Measurements from ENCODE around the gene CCDC197.

CCDC197 gene

GRCh38 chr14:94027566-94028449 is 30.7 kb downstream of the CCDC197 start:
- DNase-seq, result no peak

DNA sequence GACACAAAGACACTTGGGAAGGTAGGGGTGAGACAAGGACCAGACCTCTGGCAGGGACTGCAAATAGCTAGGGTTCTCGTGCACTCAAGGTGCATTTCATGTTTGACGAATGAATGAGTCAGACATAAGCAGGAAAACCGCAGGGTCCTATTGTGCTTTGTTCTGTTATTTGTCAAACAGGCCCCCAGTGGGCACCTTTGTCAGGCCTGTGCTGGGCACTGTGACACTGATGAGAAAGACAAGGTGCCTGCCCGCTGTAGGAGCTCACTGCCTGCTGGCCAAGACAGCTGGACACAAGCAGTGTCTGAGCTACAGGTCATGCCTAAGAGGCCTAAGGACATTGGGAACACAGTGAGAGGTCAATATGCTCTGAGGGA is 31.3 kb downstream of the CCDC197 start:
- no peak for DNase-seq

DNA sequence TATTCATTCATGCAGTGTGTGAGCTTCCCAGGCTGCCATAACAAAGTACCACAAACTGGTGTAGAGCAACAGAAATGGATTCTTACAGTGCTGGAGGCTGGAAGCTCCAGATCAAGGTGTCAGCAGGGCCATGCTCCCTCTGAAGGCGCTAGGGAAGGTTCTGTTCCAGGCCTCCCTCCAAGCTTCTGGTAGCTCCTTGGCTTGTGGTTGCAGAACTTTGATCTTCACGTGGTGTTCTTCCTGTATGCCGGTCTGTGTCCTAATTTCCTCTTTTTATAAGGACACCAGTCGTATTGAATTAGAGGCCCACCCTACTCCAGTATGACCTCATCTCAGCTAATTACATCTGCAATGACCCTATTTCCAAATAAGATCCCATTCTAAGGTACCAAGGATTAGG is 32.2 kb downstream of the CCDC197 start:
- DNase-seq, result no peak

- no peak for DNase-seq
Measured at GRCh38 chr14:94029671-94030203, 32.6 kb downstream of the CCDC197 start.

DNA sequence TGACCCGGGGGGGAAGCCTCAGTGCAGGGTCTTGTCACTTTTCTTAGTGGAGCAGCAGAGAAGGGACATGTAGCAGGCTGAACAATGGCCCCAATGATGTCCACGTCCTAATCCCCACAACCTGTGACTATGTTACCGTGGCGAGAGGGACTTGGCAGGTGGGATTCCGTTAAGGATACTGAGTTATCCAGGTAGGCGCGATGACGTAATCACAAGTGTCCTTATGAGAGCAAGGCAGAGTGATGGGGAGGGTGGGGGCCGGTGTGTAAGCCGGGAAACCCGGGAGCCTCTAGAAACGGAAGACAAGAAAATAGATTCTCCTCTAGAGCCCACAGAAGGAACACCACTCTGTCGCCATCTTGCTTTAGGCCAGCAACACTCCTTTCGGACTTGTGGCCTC is 33.5 kb downstream of the CCDC197 start:
- DNase-seq, result no peak

GRCh38 chr14:94031161-94031882 is 34.2 kb downstream of the CCDC197 start:
- DNase-seq, result no peak

DNA sequence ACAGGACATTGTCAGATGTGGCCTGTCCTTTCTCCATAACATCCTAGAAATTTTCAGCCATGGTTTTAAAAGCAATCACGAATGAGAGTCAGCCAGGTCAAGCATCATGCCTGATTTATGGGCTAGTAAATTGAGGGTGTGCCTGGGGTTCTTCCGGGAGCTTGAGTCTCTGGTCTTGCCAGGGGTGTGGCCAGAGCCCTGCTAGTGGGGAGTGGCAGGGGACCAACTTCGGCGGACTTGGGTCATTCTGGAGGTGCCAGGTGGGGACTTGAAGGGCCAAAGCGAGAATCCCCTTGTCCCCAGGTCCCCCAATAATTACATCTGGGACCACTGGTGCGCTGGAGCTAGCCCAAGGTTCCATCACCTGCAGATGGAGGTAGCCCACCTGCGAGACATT is 34.8 kb downstream of the CCDC197 start:
- no peak for DNase-seq

GRCh38 chr14:94034886-94035285 is 37.8 kb downstream of the CCDC197 start:
- no peak for DNase-seq

DNA sequence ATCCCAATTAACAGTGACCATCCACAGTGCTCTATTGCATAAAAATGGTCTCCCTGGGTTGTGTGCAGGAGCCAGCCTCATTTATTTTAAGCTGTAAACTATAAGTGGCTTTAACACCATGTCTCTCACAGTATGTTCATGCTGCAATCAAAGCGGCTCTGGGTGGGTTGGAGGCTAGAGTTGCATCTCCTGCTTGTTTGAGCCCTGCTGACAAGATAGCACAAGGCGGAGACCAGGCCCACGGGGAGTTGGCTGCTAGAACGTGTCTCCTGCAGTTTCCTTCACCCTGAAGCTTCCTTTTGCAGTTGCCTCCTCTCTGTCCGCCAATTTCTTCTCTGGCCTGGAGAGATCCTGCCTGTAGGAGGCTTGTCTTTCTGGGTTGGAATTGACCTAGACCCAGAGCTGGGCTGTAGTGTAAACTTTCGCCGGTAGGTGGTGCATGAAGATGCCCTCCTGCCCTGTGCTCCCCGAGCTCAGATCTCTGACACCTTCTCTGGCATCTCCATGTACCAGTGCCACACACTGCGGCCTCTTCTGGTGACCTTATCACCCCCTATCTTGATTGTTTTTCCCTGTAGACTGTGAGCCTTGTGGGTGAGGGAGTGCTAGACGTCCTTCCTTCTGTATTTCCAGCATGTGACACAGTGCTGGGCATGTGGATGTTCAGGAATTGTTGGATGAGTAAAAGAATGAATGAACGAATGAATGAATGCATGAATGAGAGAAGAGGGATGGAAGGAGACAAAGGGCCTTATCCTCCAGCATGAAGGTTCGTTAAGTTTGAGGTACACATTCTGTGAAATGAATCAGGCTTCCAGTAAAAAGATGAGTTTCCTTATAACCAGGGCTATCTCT is 39.4 kb downstream of the CCDC197 start:
- DNase-seq, result peak; percentile 71

DNA sequence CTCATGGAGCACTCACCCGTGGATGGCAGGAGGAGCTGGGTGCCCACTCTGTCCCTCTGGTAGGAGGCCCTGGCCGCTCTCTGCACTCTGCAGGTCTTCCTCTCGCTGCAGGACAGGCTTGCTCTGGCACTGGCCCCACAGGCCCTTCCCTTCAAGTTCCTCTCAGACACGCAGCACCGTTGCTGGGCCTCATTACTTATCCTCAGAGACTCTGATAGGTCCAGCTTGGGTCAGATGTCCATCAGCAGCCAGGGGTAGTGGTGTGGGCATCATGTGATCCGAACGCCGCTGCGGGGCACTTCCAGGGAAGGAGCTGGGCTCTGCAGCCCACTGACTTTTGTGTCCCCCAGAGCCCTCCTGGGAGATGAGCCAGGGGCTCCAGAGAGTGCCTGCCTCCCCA is 40.9 kb downstream of the CCDC197 start:
- DNase-seq, result no peak

GRCh38 chr14:94038510-94038909 is 41.4 kb downstream of the CCDC197 start:
- DNase-seq, result no peak

DNA sequence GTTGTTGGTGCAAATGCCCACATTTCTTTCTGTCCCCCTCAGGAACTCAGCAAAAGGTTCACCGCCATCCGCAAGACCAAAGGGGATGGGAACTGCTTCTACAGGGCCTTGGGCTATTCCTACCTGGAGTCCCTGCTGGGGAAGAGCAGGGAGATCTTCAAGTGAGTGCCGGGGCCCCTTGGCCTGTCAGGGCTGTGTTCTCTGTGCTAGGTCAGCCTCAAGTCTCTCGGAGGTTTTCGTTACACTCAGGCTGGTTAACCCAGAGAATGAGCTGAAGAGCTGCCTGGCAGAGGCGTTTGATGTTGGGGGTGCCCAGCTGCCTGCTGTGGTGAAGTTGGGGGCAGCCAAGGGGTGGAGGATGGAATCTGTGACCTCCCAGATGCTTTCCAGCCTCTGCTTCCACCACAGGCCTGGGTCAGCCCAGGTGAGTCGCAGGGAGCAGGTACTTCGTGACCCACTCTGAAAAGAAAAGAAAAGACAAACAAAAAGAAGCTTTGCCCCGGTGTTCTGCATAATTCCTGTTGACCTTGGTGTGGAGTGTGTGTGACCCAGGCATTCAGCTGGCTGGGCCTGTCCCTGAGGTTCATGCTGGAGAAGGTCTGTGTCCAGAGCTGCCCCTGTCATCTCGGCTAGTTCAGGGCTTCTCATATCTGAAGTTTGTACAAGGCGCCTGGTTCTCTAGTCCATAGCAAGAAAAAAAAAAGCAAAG is 42.0 kb downstream of the CCDC197 start:
- no peak for DNase-seq

DNA sequence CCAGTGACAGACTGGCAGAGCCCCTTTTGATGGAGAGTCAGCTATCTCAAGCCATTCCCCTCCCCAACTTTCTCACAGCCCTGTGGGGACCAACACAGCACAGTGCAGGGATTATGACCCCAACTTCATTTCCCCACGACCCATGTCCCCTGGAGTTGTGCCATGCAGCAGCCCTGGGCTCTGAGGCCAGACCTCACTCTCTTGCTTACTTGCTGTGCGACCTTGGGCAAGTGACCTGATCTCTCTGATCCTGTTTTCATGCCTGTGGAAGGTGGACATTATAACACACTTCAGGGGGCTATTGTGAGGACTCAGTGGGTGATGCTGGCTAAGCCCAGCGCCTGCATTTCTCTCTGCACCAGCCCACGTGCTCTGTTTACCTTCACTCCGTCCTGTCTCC is 43.1 kb downstream of the CCDC197 start:
- DNase-seq, result no peak

DNA sequence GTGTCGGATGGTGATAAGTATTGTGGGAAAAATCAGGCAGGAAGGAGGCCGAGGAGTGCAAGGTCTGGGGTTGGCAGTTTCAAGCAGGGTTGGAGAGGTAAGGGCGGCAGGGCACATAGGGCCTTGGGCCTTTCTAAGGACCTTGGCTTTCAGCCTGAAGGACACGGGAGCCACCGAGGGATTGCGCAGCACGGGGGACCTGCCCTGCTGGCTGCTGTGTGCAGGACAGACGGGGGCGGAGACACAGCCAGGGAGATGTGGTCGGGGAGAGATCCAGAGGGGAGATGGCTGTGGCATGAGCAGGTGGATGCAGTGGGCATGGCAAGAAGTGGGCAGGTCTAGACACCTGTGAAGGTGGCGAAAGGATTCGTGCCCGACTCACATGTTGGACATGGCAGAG is 43.7 kb downstream of the CCDC197 start:
- no peak for DNase-seq

GRCh38 chr14:94041551-94042346 is 44.6 kb downstream of the CCDC197 start:
- no peak for DNase-seq

GRCh38 chr14:94042433-94043091 is 45.5 kb downstream of the CCDC197 start:
- no peak for DNase-seq

GRCh38 chr14:94043111-94043755 is 46.1 kb downstream of the CCDC197 start:
- no peak for DNase-seq

DNA sequence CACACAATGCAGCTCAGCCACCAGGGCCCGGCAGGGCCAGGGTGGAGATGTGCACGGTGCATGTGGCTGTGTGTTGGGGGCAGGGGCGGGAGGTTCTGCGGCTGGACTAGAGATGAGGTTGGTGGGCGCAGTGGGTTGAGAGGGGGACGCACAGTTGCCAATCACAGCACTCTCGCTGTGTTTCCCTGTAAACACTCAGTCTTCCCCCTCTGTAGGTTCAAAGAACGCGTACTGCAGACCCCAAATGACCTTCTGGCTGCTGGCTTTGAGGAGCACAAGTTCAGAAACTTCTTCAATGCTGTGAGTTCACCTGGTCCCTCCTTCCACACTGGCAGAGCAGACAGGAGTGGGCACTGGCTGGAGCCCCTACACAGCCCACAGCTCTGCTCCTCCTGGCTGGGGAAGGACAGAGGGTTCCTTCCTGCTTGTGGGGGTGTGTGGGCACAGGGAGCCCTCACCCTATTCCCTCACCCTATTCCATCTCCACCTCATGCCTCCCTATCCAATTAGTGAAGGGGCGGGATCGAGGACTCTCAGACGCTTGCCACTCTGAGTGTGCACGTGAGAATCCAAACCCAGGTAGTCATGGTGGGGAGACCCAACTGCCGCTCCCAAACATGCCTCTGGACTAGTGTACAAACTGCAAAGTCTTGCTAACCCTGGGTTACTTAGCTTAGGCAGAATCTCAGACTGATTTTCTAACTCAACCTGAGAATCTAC is 46.8 kb downstream of the CCDC197 start:
- no peak for DNase-seq

DNA sequence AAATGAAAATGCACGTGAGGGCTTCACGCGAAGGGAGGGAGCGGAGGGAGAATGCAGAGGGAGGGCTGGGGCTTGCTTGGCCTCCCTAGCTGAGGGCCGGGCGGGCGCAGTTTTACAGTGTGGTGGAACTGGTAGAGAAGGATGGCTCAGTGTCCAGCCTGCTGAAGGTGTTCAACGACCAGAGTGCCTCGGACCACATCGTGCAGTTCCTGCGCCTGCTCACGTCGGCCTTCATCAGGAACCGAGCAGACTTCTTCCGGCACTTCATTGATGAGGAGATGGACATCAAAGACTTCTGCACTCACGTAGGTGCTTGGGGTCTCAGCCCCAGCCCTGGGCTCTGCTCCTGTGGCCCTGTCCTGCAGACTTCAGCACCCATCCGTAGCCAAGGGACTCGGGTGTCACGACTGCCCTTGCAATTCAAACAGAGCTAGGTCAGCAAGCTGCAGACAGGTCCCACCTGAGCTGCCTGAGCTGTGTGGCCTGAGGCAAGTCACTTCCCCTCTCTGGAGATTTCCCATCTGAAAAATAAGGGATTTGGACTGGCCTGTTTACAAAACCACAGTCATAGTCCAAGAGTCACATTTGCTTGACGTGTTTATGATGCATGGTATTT is 47.5 kb downstream of the CCDC197 start:
- no peak for DNase-seq
